ENCODE measurements around the gene PSMA3. TPM values are rescaled to one million over a fixed set of nuclear protein-coding genes. Genes with fewer than 3 reads are reported as not detected.

The PSMA3 gene
- 407 and 425 TPM in 2 replicates for total RNA-seq

DNA sequence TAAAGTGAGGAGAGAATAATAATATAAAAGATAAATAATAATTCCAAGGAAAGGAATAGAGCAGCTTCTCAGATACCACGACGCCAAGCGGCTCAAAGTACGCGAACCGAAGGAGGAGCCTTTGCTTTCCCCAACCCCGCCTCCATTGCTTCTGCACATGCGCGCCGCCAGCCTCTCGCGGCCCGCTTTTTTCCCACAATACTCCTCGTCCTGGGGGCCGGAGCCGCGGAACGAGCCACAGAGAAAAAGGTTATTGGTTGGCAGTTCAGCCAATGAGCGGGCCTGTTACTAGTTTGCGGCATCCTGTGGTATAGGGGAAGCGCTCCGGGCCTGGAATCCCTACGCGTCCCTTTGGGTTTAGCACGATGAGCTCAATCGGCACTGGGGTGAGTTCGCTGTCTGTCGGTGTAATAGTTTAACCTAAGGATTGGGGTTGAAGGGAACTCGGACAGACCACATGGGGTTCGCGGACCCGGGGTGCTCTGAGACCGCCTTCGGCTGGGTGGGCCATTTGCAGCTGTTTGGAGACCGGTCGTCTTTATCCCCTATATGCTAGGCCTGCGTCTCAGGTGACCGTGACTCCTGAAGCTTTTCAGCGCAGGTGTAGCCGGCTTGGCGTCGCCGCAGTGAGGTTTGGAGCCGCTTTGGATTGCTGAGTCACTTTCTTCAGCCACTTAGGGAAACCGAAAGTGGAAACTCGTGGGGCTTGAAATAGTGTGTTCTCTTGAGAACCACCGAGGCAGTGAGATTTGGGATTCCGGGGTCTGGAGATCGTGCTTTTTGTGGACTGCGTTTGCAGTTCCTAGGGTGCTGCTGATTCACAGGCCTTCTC is at the start of gene PSMA3:
TSS of gene PSMA3 (plus strand) at position 288 of the 832 bp plus-strand sequence. CDS start at position 366, 78 bp downstream.
- Mint-ChIP-seq H3K4me3 (ENCODE audit: low read depth) (peak within 1 kb of the TSS; percentile 94), H3K36me3 (ENCODE audit: low read depth) (peaks cover 31% of the 10 kb centered on the region), H3K27me3 (ENCODE audit: low read depth) (no peaks in the 10 kb centered on the region), H3K9me3 (no peaks in the 10 kb centered on the region), H3K4me1 (ENCODE audit: low read depth) (peaks cover 39% of the 10 kb centered on the region), H3K27ac (peak within 1 kb of the TSS; percentile 96)
- intact Hi-C loops (cut with micrococcal nuclease), result loop anchor here (1.0 to 10.0 kb wide), 5 partner anchors 36 to 183 kb away; partner anchors contain the start of genes ACTR10, ARID4A, KIAA0586 and TIMM9
- peak; percentile 98 for DNase-seq (ENCODE audit: low spot score)

DNA sequence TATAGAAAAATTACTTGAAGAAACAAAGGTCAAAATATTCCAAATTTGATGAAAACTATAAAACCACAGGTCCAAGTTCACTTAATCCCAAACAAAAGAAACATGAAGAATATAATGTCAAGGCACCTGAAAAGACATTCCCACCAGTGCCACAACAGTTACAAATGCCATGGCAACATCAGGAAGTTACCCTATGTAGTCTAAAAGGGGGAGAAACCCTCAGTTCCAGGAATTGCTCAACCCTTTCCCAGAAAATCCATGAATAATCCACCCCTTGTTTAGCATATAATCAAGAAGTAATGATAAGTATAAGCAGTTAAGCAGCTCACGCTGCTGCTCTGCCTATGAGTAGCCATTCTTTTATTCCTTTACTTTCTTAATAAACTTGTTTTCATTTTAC is 48.4 kb upstream of the PSMA3 start:
- Mint-ChIP-seq H3K4me1 (ENCODE audit: low read depth) (peaks cover 8% of the 10 kb centered on the region), H3K27me3 (ENCODE audit: low read depth) (peaks cover 25% of the 10 kb centered on the region), H3K27ac (no peak overlapping the region), H3K36me3 (ENCODE audit: low read depth) (peaks cover under 1% of the 10 kb centered on the region), H3K4me3 (ENCODE audit: low read depth) (no peak overlapping the region), H3K9me3 (no peaks in the 10 kb centered on the region)
- no peak for DNase-seq (ENCODE audit: low spot score)
- intact Hi-C loops (cut with micrococcal nuclease), result no loop called here

DNA sequence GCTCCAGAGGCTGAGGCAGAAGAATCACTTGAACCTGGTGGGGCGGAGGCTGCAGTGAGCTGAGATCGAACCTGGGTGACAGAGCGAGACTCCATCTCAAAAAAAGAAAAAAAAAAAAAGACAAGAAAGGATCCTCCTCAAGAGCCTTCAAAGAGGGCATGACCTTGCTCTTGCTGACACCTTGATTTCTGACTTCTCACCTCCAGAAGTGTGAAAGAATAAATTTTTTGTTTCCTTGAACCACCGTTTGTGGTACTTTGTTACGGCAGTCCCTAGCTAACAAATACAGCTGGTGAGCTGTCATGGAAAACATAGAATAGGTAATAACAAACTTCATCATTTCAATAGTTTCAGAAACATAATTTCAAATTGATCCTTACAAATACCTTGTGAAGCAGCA is 46.6 kb upstream of the PSMA3 start:
- no peak for DNase-seq (ENCODE audit: low spot score)
- Mint-ChIP-seq H3K36me3 (ENCODE audit: low read depth) (peaks cover 3% of the 10 kb centered on the region), H3K27me3 (ENCODE audit: low read depth) (peaks cover 14% of the 10 kb centered on the region), H3K4me1 (ENCODE audit: low read depth) (peaks cover 16% of the 10 kb centered on the region), H3K27ac (no peak overlapping the region), H3K9me3 (no peaks in the 10 kb centered on the region), H3K4me3 (ENCODE audit: low read depth) (no peak overlapping the region)
- intact Hi-C loops (cut with micrococcal nuclease), result loop anchor here (2.0 kb wide), 1 partner anchor 101 kb away; the partner anchor contains the start of gene ARID4A

DNA sequence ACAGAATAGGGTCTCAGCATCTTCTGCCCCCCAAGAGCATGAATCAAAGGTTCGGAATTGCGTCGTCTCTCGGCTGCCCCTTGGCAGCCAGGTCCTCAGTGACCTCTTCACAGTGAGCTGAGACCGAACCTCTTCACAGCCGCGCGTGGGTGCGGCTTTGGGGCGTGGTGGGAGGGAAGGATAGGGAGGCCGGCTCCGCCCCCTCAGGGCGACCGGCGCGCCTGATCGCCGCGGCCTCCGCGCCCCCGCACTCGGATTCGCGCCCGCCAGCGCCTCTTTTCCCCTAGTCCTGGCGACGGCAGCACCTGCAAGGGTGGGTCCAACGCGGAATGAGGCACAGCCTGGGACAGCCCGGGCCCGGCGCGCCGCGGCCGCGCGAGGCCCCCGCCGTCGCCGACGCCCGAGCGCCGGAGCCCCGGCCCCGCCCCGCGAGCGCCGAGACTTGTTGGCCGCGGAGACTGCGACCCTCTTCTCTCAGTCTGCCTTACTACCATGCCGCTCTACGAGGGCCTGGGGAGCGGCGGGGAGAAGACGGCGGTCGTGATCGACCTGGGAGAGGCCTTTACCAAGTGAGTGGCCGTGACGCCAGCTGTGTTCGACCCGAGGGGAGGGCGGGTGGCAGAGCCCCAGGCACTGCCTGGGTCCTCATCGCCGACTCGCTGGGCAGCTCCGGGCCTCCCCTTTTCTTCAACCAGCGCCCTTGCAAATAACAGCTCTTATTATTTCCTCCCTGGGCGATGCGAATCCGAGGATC is 44.7 kb upstream of the PSMA3 start, which contains the start of gene ACTR10:
TSS of gene ACTR10 (plus strand) at position 424 of the 754 bp plus-strand sequence. CDS start at position 493, 69 bp downstream.
- intact Hi-C loops (cut with micrococcal nuclease), result loop anchor here (1.0 to 2.0 kb wide), 2 partner anchors 44 to 99 kb away; partner anchors contain the start of genes ARID4A and PSMA3
- Mint-ChIP-seq H3K36me3 (ENCODE audit: low read depth) (peaks cover 11% of the 10 kb centered on the region), H3K4me3 (ENCODE audit: low read depth) (peak within 1 kb of the TSS; percentile 92), H3K27me3 (ENCODE audit: low read depth) (peaks cover 9% of the 10 kb centered on the region), H3K9me3 (no peaks in the 10 kb centered on the region), H3K27ac (peak within 1 kb of the TSS; percentile 79), H3K4me1 (ENCODE audit: low read depth) (peaks cover 16% of the 10 kb centered on the region)
- peak; percentile 80 for DNase-seq (ENCODE audit: low spot score)

DNA sequence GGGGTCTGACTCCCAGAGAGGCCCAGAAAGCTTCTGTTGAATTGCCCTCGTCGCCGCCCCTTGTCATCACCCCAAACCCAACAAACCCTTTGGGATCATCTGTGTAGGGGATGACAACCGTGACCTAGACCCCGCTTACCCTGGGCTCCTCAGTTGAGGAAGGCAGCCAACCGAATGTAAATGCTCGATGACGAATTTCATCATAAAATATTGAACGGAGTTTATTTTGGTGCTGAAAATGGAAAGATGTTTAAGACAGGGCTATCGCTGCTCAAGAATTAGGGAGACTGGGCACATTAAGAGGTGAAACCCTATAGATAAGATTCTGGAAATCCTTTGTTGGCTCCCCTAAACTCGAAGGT is 44.2 kb upstream of the PSMA3 start:
- H3K4me1 Mint-ChIP-seq (ENCODE audit: low read depth), result peaks cover 16% of the 10 kb centered on the region
- peaks cover 11% of the 10 kb centered on the region for H3K36me3 Mint-ChIP-seq (ENCODE audit: low read depth)
- no peak for DNase-seq (ENCODE audit: low spot score)
- H3K4me3 Mint-ChIP-seq (ENCODE audit: low read depth), result peak overlapping the region; percentile 92
- no peaks in the 10 kb centered on the region for H3K9me3 Mint-ChIP-seq
- peaks cover 8% of the 10 kb centered on the region for H3K27me3 Mint-ChIP-seq (ENCODE audit: low read depth)
- intact Hi-C loops (cut with micrococcal nuclease), result loop anchor here (1.0 kb wide), 1 partner anchor 44 kb away; the partner anchor contains the start of gene PSMA3
- peak overlapping the region; percentile 79 for H3K27ac Mint-ChIP-seq

DNA sequence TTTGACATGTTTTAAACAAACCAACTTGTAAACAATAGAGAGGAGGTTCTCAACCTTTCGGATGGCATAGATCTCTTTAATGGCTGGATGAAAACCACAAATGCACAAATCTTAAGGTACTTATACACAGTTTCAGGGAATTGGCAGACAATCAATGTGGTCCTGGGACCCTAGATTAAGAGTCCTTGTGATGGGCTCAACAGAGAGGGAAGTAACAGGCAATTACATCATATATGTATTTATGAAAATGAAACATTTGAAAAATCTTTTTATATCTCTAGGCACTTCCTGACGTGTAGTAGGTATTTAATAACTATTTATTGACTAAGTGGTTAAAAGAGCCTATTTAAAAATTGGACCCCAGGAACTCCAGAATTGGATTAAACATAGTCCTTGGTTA is 43.8 kb upstream of the PSMA3 start:
- Mint-ChIP-seq H3K36me3 (ENCODE audit: low read depth) (peaks cover 11% of the 10 kb centered on the region), H3K4me3 (ENCODE audit: low read depth) (peak overlapping the region; percentile 92), H3K4me1 (ENCODE audit: low read depth) (peaks cover 16% of the 10 kb centered on the region), H3K27me3 (ENCODE audit: low read depth) (peaks cover 7% of the 10 kb centered on the region), H3K9me3 (no peaks in the 10 kb centered on the region), H3K27ac (peak overlapping the region; percentile 79)
- no peak for DNase-seq (ENCODE audit: low spot score)
- intact Hi-C loops (cut with micrococcal nuclease), result loop anchor here (1.0 kb wide), 1 partner anchor 43 kb away; the partner anchor contains the start of gene PSMA3

DNA sequence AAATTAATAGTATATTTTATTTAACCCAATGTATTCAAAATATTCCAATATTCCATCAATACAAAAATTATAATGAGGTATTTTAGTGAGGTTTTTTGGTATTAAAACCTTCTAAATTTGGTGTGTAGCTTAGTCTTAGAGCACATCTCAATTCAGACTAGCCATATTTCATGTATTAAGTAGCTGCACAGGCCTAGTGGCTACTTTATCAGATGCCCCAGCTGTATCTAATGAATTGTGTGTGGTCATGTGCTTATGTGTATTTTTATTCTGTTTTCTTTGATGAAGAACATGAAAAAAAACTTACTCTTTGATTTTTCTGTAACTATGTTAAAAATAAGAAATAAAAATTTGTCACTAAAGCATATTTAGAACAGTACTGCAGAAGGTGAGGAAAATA is 31.5 kb upstream of the PSMA3 start:
- H3K9me3 Mint-ChIP-seq, result no peaks in the 10 kb centered on the region
- H3K4me1 Mint-ChIP-seq (ENCODE audit: low read depth), result peaks cover 5% of the 10 kb centered on the region
- intact Hi-C loops (cut with micrococcal nuclease), result no loop called here
- H3K27me3 Mint-ChIP-seq (ENCODE audit: low read depth), result no peaks in the 10 kb centered on the region
- no peak overlapping the region for H3K4me3 Mint-ChIP-seq (ENCODE audit: low read depth)
- no peak overlapping the region for H3K27ac Mint-ChIP-seq
- DNase-seq (ENCODE audit: low spot score), result no peak
- H3K36me3 Mint-ChIP-seq (ENCODE audit: low read depth), result peaks cover 44% of the 10 kb centered on the region

DNA sequence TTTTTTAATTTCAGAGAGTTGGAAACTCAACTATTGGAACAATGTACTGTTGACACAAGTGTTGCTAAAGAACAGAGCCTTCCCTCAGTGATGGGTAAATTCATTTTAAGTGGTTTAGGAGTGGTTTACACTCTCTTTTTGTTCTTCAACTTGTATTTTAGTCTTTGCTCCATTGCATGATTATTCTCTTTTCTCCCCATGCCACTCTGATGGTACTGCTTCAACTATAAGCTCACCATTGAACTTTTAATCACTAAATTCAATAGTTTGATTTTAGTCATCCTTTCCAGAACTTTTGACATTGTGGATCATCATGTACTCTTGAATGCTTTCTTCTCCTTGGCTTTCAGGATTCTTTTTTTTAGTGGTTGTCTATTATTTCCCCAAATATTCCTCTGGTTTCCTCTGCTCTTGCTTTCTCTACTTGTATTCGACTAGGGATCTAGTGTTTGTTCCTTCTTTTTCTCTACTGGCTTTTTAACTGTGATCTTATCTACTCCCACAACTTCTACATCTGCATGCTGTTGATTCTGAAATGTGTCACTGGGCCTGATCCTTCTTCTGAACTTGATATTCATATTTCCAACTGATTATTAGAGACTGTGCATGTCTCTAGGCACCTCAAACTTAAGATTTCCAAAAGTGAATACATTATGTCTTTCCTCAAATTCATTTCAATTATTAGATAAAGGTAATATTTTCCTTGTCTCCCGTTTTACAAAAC is 29.3 kb upstream of the PSMA3 start:
- Mint-ChIP-seq H3K9me3 (no peaks in the 10 kb centered on the region), H3K27ac (peak overlapping the region; percentile 76), H3K4me3 (ENCODE audit: low read depth) (no peak overlapping the region), H3K27me3 (ENCODE audit: low read depth) (no peaks in the 10 kb centered on the region), H3K4me1 (ENCODE audit: low read depth) (peaks cover 5% of the 10 kb centered on the region), H3K36me3 (ENCODE audit: low read depth) (peaks cover 40% of the 10 kb centered on the region)
- intact Hi-C loops (cut with micrococcal nuclease), result no loop called here
- DNase-seq (ENCODE audit: low spot score), result no peak

DNA sequence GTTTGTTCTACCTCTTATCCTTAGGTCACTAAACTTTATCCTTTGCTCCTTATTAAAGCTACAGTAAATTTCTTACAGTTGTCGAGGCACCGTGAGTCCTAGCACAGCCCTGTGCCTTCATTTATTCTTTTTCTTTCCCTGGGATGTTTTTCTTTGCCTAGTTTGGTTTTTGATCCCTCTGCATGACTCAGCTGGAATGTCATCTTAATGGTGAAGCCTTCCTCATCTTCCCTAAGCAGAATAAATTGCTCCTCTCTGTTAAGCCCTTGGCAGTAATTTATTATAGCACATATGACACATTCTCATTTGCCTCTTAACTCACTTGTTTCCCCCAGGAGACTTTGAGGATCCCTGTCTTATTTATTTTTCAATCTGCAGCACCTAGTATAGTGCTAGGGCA is 28.1 kb upstream of the PSMA3 start:
- Mint-ChIP-seq H3K4me3 (ENCODE audit: low read depth) (no peak overlapping the region), H3K36me3 (ENCODE audit: low read depth) (peaks cover 36% of the 10 kb centered on the region), H3K27ac (no peak overlapping the region), H3K9me3 (no peaks in the 10 kb centered on the region), H3K27me3 (ENCODE audit: low read depth) (no peaks in the 10 kb centered on the region), H3K4me1 (ENCODE audit: low read depth) (peaks cover 5% of the 10 kb centered on the region)
- no peak for DNase-seq (ENCODE audit: low spot score)
- intact Hi-C loops (cut with micrococcal nuclease), result no loop called here

DNA sequence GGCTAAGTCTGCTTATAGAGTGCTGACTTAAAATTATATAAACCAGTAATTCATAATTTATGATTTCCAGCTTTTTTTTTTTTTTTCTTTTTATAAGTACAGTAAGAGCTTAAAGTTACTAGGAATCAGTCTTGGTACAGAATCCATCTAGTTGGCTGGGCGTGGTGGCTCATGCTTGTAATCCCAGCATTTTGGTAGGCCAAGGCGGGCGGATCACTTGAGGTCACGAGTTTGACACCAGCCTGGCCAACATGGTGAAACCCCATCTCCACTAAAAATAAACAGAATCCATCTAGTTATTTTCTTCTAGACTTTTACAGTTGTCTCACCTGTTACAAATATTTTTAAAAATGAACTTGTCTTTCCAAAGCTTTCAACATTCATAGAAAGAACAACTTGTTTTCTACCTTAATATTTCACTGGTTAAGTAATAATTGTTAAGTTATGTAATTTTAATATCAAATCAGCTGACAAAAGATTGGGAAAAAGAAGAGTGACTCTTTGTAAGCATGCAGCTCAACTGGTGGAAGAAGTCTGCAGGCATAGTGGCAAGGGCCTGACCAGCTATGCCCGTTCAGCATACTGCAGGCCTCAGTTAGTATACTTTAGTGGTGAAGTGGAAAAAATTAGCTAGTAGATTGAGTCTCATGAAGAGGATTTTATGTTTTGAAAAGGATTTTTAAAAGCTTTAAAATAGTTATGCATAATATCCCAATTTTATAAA is 17.4 kb upstream of the PSMA3 start:
- no peaks in the 10 kb centered on the region for H3K9me3 Mint-ChIP-seq
- intact Hi-C loops (cut with micrococcal nuclease), result no loop called here
- no peak for DNase-seq (ENCODE audit: low spot score)
- peaks cover 12% of the 10 kb centered on the region for H3K36me3 Mint-ChIP-seq (ENCODE audit: low read depth)
- H3K27me3 Mint-ChIP-seq (ENCODE audit: low read depth), result no peaks in the 10 kb centered on the region
- H3K4me3 Mint-ChIP-seq (ENCODE audit: low read depth), result no peak overlapping the region
- H3K4me1 Mint-ChIP-seq (ENCODE audit: low read depth), result no peaks in the 10 kb centered on the region
- H3K27ac Mint-ChIP-seq, result no peak overlapping the region

DNA sequence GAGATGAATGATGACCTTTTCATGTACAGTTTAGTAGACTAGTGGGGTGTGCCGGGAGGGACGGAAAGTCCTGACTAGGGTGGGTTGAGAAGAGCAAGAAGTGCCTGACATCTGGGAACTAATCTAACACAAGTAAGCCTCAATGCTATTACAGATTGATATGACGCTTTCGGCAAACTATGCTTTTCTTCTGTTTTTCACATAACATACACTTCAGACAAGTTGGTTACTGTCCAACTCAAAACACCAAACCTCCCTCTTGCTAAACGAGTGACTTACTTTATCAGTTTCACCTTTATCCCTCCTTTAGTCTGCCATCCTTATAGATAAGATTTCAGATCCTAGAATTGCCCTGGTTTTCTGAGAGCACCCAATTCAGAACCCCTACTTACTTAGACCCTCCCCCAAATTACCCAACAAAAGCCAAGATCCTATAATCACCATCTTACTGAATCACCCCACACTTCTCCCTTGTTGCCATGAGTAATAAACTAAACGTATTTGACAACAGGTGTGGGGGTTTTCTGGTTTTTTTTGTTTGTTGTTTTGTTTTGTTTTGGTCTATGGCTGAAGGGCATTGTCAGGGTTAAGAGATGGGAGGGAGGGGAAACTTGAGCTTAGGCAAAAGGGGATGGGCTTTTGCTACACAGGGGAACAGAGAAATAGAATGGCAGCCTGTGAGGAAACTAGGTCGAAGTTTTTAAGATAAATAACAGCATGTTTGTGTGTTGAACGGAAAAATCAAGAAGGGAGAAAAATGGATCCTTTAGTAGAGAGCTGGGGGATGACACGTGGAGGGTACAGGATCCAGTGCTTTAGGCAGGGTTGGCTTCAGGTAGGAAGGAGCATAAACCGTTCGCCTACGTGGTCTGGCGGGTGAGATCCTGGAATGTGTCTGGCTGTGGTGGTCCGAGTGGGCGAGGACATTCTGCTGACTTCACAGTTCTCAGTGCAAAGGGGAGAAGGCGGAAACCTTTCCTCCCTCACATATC is 6.1 kb upstream of the PSMA3 start:
- Mint-ChIP-seq H3K27ac (no peak overlapping the region), H3K36me3 (ENCODE audit: low read depth) (peaks cover 6% of the 10 kb centered on the region), H3K9me3 (no peaks in the 10 kb centered on the region), H3K27me3 (ENCODE audit: low read depth) (no peaks in the 10 kb centered on the region), H3K4me1 (ENCODE audit: low read depth) (peaks cover 16% of the 10 kb centered on the region), H3K4me3 (ENCODE audit: low read depth) (no peak overlapping the region)
- intact Hi-C loops (cut with micrococcal nuclease), result no loop called here
- DNase-seq (ENCODE audit: low spot score), result no peak
